Activated T-helper 1 cell treated with anti-CD3 and anti-CD28 coated beads, Interleukin-2, amount 50 U/mL, for 16 hours (primary cell): ENCODE measurements around the gene MAPK12.
"Not testable (repeated sequence)": the region's sequence is repeated elsewhere in the genome, so short reads cannot be mapped to it uniquely, and the experiment has no call there.

Experiments
- DNase-seq, 2 donors: peaks; one replicate each; pipeline ENCODE4 v3.0.0-alpha.2; 2020; ENCODE audit warnings: low read depth in 1 of 2, low spot score in 1 of 2

MAPK12 gene

DNA sequence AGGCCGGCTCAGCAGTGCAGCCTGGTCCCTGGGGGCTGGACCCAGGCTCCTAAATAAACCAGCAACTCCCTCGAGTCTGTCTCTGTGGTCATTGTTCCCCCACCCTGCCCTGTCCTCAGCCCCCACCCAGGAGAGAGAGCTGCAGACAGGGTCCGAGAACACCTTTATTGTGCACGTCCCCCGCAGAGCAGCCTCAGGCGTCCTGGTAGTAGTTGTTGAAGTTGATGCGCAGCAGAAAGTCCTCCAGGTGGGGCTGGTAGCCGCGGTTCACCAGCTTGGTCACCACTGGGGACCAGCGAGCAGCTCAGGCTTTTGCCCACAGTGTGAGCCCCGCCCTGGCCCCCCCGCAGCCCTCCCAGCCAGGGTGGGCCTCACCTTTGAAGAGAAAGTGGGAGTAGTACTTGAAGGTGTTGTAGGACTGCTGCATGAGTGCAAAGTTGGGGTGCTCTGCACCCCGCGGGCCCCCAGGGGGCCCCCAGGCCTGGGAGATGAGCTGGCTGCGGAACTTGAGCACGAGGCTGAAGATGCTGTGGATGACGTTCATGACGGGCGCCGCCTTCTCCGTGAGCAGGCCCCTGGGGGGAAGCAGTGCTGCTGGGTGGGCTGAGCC, 43.8 kb downstream of the MAPK12 start:
- no peak for DNase-seq

DNA sequence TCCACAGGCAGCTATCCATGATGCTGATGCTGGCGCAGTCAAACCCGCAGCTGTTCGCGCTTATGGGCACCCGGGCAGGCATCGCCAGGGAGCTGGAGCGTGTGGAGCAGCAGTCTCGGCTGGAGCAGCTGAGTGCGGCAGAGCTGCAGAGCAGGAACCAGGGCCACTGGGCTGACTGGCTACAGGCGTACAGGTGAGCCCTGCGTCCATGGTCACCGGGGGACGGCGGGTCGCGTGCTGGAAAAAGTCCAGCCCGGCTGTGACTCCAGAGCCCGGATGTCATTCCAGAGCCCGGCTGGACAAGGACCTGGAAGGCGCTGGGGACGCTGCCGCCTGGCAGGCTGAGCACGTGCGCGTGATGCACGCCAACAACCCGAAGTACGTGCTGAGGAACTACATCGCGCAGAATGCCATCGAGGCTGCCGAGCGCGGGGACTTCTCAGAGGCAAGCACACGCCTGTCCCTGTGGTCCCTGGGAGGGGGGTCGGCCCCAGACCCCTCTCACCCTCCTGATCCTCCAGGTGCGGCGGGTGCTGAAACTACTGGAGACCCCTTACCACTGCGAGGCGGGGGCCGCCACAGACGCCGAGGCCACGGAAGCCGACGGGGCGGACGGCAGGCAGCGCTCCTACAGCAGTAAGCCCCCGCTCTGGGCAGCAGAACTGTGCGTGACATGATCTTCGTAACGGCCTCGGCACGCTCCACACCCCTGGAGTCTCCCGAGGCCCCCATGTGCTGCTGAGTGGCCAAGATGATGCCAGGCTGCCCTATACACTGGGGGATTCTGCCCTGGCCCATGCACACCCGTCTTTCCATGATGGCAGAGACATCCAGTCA, 44.6 kb downstream of the MAPK12 start:
- DNase-seq = no peak

DNA sequence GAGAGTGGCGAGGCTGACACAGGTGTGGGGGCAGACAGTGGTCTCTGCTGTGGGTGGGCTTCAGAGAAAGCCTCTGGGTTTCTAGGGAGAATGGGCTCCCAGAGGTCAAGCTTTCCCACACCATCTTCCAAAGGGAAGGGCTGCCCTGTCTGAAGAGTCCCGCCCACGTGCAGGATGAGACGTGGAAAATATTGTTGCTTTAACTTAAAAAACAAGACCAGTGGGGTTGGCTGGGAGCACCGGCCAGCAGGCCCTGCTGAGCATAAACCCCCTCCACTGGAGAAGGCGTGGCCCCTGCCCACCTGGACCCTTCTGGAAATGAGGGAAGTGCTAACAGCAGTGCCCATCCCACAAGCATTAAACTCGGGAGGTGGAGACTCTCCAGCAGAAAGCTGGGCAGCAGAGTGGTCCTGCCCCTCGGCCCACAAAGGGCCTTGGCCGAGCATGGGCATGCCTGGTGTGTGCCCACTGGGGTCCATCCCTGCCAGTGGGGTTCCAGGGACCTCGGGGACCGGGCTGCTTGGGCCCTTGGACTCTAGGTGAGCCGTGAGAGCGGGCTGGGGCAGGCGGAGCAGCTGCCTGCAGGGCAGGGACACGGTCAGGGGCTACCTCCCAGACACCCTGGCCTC, 45.3 kb downstream of the MAPK12 start:
- no peak for DNase-seq

DNA sequence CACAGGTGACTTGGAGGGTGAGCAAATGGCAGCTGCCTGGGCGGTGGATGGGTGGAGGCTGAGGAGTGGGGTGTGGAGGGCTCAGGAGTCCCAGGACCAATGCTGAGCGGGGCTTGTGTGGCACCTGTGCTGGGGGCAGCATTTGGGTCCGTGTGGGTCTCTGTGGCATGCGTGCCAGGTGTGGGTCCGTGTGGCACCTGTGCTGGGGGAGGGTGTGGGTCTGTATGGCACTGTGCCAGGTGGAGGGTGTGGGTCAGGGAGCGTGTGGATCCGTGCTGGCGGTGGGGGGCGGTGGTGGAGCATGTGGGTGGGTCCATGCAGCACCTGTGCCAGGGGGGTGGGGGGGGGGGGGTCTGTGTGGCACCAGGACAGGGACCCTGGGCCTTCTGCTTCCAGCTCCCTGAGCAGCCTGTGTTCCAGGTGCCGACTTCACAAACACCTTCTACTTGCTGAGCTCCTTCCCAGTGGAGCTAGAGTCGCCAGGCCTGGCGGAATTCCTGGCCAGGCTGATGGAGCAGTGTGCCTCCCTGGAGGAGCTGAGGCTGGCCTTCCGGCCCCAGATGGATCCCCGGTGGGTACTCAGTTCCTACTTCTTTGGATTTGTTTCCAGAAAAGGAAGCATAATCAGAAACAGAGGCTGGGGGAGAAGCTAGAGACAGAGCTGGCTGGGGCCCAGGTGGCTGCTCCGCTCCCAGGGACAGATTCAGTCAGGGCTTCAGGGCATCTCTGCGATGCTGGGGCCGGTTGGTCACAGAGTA, 46.0 kb downstream of the MAPK12 start:
- no peak for DNase-seq

DNA sequence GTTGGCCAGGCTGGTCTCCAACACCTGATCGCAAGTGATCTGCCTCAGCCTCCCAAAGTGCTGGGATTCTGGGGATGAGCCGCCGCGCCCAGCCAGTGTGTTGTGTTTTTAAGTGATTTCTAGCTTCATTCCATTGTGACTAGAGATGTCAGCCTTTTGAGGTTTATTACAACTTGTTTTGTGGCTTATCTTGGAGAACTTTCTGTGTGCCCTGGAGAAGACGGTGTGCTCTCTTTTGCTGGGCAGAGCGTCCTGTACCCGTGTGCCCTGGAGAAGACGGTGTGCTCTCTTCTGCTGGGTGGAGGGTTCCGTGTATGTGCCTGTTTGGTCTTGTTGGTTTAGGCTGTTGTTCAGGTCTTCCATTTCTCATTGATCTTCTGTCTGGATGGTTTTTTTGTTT, 48.2 kb downstream of the MAPK12 start:
- no peak for DNase-seq

DNA sequence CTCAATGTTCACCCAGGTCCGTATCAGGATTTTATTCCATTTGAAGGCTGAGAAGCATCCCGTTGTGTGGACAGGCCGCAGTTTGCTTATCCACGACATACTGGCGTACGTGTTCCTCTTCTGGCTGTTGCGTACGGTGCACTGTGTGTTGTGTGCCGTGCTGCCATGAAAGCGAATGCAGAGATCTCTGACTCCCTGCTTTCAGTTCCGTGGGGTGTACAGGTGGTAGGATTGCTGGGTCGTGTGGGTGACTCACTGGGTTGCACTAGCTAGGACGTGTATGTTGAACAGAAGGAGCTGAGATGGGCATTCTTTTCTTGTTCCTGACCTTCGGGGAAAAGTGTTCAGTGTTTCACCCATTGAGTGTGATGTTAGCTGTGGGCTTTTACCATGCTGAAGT, 50.3 kb downstream of the MAPK12 start:
- no peak for DNase-seq

DNA sequence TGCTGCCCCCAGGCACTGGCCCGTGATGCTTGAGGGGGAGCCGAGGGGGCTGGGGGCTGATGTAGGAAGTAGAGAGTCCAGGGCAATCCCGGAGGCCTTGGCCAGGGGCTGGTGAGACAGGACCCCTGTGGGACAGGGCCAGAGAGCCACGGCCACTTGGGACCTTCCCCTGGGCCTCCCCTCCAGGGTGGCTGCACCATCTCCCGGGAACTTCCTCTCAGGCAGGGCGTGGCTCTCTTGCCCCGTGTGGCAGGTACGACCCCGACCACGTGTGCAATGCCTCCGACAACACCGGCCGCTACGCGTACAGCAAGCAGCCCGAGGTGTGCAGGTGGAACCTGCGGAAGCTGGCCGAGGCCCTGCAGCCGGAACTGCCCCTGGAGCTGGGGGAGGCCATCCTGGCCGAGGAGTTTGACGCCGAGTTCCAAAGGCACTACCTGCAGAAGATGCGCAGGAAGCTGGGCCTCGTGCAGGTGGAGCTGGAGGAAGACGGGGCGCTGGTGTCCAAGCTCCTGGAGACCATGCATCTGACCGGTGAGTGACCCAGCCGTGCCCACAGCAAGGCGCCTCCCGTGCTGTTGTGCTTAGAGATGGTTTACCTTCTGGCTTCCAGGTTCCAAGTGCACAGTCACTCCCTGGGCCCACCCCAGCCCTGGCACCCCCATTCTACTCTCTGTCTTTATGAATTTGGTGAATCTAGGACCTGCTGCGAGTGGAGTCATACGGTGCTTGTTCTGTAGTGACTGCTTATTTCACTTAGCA, 50.9 kb downstream of the MAPK12 start:
- no peak for DNase-seq

DNA sequence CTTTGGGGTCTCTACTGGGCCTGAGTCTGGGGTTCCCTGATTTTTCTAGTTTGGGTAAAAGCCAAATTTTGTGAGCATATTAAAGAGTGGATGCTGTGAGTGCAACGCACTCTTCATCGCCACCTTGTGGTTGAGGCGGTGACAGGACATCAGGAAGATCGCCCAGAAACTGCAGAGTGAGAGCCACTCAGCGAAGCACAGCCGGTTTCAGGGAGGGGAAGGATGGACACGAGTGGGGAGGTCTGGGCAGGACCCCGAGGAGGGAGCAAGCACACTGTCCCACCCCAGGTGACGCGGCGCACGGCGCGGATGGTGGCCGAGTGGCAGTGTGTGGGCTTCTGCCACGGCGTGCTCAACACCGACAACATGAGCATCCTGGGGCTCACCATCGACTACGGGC, 51.6 kb downstream of the MAPK12 start:
- peak; percentile 45 to 47 for DNase-seq

DNA sequence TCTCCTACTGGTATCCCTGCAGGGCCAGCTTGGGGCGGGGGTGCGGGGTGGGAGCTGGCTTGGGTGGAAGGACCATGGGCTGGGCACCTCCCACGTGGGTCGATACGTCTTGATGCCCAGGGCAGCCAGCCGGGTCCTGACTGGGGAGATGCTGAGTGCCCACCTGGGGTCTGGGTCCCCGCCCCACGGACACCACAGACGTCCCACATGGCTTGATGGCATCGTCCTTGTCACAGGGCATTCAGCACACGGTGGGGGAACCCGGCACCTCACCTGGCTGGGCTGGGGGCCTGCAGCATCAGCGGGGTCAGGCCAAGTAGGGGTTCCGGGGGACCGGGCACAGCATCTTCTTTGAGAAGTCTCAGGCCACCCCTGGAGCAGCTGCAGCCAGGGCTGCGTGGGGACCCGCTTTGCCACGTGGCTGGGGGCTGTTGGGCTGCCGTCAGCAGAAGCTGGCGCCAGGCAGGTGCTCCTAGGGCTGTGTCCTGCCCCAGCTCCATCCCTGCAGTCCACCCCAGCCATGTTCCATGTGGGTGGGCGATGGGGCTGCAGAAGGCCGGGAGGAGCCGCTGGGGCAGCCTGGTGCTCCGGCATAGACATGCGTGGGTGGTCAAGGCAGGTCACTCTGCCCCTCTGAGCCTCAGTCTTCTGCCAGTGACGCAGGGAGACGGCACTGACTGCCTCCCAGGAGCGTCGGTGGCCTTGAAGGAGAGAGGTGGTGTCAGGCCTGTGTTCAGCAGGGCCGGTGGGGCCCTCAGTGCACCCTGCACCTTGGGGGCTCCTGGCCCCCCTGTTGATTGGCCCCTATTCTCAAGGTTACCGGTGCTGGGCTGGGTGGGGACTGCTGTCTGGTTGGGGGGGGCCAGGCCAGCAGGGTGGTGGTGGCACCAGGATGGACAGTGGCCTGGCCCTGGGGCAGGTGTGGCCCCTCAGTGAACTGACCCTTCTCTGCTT, 52.3 kb downstream of the MAPK12 start:
- DNase-seq = no peak

DNA sequence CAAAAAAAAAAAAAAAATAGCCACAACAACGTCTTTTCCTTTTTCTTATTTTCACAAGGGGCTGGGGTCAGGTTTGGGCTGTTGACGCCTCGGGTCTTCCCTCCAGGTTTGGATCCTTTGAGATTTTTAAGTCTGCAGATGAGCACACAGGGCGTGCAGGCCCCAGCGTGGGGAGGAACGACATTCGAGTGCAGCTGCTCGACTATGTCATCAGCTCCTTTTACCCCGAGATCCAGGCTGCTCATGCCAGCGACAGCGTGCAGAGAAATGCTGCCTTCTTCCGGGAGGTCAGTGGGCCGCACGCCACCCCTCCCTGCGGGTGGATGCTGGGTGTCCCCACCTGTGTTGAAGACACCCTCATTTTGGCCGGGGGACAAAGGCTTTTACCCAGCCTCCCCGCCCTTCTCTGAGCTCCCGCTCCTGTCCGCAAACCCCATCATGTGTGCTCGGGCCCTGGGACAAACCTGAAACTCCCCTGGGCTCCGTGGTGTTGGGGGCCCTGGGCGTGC, 53.0 kb downstream of the MAPK12 start:
- no peak for DNase-seq

DNA sequence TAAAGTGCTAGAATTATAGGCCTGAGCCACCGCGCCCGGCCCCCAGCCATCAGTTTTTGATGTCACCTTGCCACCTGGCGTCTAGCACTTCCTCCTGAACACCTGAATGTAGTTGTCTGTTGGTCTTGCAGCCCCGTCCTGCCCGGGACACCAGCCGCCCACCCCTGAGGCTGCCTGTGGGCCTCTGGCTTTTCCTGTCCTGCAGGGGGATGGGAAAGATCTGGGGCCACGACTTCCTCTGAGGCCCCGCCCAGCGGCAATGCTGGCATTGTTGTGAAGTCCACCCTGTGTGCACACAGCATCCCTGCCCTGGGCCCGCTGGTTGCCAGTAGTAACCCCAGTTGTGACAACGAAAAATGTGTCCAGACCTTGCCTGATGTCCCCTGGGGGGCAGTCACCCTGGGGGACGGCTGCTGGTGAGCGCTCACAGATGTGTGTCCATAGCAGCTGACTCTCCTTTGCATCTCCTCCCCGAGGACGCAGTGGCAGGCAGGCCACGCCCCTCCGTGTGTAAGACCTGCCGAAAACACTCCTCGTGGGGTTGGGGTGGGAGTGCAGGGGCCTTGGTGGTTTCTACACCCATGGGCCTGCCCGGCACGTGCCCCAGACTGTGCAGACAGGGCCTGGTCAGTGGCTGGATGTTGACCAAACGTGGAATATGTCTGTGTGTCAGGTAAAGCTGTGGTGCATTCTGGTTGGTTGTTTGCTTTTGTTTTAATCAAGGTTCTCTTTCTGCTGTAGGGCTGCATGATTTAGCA, 53.9 kb downstream of the MAPK12 start:
- no peak for DNase-seq

DNA sequence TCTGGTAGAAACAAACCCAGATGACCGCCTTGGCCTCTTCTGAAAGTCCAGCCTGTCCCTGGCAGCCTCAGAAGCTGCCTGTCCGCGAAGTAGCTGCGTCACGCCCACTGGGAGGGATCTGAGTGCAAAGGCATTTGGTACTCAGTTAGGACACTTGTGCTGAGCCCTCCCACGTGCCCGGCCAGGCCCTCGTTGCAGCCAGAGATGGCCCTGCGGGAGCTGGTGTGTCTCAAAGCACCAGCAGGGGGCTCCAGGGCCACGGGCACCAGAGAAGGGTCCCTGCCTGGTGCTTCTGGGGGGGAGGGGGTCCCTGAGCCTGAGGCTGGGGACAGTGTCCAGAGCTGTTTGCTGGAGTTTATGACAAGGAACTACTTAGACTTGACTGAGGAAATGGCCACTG, 54.9 kb downstream of the MAPK12 start:
- DNase-seq = no peak

DNA sequence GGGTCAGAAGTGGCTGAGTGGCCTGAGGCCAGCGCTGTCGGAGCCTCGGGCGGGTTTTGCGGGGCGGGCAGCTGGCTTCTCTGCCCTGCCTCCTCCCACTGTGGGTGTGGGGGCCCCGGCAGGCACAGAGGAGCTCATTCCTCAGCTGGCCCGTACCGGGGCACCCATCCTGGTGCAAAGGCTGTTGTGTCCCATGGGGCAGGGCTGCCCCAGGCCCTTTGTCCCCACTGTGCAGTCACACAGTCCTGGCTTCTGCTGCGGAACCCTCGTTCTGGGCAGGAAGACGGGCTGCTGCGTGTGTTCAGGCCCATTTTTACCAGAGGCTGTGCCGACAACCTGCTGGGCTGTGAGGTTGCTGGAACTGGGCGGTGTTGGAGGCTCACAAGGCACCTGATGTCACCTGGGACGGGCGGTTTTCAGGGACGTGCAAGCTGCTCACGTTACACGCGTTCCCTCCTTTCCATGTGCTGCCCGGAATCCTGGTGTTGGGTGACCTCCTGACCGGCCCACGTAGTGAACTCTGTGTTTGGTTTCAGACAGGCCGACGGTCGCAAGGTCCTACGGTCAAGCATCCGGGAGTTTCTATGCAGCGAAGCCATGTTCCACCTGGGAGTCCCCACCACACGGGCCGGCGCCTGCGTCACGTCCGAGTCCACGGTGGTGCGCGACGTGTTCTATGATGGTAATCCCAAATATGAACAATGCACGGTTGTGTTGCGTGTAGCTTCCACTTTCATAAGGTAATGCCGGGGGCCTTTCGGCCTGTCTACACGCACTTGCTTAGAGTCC, 55.5 kb downstream of the MAPK12 start:
- no peak for DNase-seq

DNA sequence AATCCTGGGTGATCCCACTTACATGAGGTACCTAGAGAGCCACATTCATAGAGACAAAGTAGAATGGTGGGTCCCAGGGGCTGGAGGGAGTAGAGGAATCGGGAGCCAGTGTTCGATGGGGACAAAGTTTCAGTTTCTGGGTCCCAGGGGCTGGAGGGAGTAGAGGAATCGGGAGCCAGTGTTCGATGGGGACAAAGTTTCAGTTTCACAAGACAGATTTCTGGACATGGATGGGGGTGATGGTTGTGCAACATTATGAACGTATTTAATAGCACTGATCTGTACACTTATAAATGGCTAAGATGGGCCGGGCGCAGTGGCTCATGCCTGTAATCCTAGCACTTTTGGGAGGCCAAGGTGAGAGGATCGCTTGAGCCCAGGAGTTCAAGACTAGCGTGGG, 56.5 kb downstream of the MAPK12 start:
- DNase-seq = not testable (repeated sequence)

DNA sequence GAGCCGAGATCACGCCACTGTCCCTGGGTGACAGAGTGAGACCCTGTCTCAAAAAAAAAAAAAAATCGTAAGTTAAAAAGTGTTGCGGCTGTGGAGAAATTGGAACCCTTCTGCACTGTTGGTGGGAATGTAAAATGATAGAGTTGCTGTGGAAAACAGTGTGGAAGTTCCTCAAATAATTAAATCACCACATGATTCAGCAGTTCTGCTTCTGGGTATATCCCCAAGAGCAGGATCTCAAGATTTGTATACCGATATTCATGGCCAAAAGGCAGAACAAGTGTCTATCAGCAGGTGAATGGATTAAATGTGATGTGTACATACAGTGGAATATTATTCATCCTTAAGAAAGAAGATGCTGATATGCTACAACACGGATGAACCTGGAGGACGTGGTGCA, 56.9 kb downstream of the MAPK12 start:
- DNase-seq = no peak

DNA sequence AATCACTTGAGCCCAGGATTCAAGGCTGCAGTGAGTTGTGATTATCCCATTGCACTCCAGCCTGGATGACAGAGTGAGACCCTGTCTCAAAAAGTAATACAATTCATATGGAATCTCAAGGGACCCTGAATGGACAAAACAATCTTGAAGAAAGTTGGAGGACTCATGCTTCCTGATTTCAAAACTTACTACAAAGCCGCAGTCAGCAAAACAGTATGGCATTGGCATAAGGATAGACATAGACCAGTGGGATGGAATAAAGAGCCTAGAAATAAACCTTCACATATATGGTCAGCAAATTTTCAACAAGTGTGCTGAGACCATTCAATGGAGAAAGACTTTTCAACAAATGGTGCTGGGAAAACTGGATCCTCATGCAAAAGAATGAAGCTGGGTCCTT, 58.2 kb downstream of the MAPK12 start:
- no peak for DNase-seq
